SKM-1 (cell line): ENCODE results near the gene TAF3.
"Not testable (repeated sequence)": the region's sequence is repeated elsewhere in the genome, so short reads cannot be mapped to it uniquely, and the experiment has no call there.

Experiments
- DNase-seq: peaks from one replicate; lab custom pipeline; 2025; ENCODE audit not compliant: unreplicated experiment; lab: John Stamatoyannopoulos, UW

The TAF3 gene

DNA sequence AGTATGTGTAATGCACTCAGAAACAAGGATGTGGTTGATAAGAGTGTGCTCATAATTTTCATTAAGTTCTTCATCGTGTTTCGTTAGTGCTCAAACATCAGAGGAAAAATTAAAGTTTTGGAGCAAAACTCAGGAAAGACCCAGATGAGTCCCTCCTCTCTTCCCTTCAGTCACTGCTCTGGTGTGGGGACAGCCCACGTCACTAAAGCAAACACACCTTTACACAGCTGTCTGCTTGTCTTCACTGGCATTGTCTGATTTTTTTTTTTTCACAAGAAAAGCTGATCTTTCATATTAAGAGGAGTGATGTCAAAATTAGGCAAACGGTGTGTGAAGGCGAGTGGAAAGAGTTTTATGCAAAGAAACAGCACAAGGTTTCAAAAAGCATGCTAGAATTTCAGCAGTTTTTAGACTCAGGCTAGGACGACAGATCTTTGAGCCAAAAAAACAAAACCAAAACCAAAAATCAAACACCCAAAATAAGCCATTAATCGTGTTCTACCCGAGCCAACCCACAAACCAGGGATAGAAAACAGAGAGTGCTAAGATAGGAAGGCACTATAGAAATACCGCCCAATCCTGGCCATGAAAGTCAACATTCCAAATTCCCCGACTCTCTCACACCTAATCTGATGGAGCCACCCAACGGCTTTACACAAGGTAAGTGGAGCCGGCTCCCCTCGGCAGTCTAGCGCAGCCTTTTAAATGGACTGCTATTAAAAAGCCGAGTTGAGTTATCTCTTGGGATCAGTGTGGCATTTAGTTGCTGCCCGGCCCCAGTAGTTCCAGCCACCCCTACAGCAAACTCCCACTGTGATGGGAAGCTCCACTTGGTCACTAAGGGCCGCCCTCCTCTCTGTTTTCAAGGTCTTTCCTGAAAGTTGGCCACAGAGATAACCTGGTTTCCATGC lies 208.3 kb downstream of the TAF3 start:
- no peak for DNase-seq

DNA sequence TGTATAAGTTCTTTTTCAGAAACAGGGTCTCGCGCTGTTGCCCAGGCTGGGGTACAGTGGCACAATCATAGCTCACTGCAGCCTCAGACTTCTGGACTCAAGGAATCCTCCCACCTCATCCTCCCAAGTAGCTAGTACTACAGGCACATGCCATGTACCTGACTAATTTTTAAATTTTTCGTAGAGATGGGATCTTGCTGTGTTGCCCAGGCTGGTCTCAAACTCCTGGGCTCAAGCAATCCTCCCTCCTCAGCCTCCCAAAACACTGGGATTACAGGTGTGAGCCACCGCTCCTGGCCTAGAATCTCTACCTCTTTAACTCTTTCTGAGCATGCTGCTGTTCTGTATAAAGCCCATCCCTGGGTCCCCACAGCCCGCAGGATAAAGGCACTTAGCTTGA lies 212.9 kb downstream of the TAF3 start:
- DNase-seq = not testable (repeated sequence)

DNA sequence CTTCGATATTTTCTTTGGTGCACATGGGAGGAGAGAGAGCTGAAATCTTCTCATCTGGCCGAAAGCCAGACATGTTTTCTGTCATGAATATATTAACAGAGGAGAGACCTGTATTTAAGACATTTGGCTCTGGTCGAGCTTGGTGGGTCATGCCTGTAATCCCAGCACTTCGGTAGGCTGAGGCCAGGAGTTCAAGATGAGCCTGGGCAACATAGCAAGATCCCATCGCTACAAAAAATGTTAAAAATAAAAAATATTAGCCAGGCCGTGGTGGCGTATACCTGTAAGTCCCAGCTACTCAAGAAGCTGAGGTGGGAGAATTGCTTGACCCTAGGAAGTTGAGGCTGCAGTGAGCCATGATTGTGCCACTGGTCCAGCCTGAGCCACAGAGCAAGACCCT lies 214.3 kb downstream of the TAF3 start:
- no peak for DNase-seq

DNA sequence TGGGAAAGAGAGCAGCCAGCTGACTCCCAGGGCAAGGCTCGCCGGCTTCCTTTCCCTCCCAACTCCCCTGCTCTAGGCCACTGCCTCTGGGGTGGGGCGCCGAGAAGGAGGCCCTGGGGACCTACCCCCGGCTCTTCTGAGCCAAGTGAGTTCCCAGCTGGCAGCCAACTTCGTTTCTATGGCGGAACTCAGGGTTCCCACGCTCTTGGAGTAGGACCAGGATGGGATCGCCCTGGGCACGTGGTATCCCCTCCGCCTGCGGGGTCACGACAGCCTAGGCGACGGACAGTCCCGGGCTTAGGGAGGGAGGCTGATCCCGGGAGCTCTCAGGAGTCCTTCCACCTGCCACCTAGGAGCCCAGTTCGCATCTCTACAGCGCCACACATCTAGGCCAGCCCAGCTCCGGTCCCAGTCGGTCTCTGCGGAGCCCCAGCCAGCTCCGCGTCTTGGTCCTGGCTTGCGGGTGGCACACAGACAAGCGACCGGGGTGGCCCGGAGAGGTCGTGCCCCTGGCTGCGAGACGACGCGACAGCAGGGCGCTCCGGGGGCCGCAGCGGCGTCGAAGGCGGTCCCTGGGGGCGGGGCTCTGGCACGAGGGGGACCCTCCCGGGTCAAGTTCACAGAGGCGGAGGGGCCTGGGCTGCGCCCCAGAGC lies 215.6 kb downstream of the TAF3 start:
- no peak for DNase-seq

DNA sequence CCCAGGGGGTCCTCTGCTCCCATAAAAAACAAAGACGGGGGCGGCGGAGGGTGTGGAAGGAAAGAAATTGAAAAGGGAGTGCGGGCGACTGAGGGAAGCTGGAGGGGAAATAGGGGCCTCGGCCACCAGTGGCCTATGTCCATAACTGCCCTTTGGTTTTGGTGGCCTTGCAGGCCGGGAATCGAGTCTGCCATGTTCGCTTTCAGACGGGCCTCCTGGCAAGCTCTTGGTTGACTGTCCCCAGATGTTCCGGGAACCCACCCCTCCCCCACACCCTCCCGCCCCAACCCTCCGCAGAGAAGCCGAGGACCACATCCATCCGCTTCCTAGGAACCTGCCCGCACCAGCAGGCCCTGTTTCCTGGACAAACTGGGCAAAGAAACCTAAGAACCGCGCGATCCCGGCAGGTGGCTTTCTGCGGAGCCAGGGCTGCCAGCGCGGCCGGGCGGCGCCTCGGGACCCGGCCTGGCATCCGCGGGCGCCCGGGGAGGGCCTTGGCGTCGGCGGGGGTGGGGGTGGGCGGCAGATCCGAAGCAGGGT lies 216.2 kb downstream of the TAF3 start:
- DNase-seq = no peak

DNA sequence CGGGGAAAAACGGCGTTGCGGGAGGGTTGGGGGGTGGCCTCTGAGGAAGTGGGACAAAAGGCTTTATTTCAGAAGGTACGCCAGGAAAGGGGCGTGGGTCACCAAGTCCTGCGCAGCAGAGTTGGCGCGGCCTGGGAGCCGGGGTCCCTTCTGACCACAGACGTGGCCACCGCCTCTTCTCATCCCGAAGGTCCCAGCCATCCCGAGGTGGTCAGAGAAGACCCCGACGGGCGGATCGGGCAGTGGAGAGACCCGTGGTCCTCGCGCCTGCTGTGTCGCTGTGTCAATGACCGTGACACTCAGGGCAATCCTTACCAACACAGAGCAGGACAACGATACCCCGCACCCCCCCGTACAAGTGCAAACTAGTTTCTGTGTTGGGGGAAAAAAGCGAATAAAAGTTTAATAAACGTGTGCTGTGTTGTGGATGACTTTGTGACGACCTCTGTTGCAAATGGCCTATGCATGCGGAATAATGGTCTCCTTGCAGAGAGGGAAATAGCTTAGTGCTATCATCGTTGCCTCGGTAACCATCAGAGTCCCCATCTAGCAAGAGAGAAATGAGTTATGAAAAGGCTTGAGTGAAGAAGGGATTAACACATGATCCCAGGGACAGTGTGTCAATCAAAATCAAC lies 216.8 kb downstream of the TAF3 start:
- DNase-seq = no peak

DNA sequence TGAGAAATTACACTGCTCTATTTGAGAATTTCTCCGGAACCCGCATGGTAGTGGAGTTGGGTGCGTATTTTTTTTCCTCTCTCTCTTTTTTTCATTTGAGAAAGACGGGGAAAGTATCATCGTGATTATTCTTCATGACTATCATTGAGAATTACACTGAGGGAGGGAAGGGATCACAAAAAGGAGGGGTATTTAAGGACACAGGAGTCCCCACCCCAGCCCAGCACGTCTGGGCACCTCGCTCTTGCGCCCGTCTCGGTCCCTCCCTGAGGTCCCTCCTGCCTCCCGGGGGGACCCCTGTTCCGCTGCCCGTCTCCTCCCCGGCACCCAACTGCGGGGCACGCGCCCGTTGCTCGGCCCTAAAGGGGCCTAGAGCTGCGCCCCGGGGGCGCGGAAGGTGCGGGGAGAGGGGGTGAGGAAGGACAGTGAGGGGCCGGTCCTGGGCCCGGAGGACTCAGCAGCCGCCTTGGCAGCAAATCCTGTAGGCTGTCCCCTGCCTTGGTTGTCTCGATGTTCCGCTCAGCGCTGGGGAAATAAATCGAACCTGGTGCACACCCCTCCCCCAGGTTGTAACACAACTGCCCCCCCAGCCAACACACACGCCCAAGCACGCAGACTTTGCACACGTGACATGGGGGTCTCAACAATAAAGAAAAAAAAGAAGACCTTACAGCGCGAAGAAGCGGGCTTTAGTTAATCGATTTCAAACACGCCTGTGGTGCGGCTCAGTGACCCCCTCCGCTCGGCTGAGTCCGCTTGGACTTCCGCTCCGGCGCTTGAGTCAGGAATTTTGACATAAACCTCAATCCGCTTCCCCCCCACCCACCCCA lies 217.6 kb downstream of the TAF3 start:
- DNase-seq = no peak

DNA sequence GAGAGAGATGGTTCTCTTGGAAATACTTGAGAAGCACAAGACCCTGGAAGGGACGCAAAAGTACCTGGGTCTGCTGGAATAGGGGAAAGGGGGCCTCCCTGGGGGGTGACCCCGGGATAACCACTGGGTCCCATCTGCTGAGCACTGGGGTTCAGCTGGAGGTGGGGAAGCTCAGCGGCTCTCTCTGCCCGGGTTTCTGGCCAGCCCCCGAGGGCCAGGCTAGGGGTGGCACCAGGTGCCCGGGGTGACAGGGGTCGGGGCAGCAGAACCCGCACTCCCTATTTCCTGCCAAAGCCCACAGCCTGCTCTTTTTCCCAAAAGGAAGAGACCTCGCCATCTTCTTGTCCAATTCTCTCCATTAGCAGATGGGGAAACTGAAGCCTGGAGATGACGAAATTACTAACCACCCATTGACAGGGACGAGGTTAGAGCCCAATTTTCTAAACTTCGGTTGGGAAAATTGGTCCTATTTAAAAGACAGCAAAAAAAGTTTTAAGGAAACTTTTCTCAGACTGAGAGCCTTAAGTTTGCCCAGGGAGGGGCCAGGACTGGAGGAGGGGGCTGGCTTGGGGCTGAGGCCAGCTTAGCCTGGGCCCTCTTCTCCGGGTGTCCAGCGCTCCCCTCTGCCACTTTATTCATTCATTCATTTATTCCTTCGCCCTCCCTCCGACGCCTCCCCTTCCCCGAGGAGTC lies 218.3 kb downstream of the TAF3 start:
- no peak for DNase-seq

DNA sequence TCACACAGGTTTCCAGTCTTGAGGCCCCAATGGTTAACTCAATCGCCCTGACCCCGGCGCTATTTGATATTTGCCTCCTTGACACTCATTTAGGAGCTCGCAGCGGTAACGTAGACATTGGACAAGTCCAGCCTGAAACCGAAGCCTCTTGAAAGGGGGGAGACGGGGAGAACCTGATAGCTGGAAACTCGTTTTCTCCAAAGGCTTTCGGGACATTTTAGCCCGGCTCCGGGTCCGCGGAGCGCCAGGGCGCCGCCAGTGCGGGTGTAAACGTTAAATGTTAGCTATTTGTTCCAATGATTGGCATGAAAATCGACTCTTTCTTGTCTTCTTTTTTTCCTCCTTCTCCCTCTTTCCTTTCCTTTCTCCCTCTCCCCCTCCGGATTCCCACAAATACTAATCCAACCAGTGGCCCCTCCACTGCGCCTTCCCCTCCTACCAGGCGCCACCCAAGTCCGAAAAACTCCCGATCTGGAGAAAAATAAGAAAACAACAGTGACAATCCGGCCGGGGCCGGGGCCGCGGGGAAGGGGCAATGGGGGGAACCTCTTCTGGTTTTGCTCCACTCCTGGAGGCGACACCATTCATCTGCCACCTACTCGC lies 219.0 kb downstream of the TAF3 start:
- DNase-seq = no peak

DNA sequence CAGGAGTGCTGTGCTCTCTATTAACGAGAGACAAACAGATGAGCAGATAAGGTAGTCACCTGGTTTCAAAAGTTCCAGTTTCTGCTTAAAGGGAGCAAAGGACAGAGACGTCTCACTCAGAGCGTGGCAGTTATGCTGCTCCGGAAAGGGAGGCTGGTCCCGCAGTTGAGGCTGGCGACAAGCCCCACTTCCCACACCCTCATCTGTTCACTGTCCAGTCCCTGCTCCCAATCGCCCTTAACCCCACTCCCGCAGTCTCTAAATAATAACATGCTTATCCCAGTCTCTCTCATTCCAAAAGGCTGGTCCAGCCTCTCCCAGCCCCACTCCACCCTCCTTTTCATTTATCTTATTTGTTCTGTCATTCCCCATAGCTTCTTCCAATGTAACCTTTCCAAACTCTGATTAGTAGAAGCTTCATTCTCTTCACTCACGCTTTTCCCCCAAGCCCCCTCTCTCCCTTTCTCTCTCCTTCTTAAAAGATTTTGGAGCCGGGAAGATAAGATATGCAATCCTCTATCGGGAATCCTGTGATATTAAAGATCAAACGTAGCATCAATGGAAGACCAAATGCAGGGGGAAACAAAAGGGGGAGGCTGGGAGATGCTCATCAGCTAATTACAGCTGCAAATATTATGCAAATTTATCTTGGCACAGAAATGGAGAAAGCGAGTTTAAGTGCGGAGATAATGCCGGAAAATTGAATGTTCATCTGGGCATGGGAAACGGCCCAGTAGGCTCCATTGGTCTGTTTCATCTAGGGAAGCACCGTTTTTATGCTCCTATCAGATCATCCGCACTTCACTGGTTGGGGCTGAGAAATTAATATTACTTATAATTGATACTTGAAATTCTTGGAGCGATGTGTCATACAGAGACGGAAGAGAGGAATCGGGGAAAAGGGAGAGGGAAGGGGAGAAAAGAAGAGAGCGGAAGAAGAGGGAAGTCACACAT lies 219.9 kb downstream of the TAF3 start:
- no peak for DNase-seq

DNA sequence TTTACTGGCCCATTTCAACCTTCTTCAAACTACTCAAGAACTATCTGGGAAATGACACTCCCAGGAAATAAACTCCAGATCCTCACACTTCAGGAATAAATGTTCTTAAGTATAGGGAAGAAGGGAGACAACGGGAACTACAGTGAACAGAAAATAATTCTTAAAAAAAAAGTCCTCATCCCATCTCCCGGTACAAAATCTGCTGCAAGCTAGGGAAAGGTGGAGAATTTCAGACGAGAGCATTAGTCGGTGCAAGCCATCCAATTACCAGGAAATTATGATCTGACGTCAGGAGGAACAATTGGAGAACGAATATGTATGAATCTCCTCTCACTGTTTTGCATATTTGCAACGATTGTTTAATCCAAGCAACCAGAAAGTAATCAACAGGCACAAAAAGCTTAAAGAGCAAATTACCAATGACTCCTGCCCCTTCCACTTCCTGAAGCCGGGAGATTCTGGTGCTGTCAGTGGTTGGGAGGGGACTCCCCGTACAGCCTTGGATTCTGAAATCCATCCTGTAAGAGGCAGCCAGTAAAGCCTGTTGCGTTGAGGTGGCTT lies 221.1 kb downstream of the TAF3 start:
- DNase-seq = no peak

DNA sequence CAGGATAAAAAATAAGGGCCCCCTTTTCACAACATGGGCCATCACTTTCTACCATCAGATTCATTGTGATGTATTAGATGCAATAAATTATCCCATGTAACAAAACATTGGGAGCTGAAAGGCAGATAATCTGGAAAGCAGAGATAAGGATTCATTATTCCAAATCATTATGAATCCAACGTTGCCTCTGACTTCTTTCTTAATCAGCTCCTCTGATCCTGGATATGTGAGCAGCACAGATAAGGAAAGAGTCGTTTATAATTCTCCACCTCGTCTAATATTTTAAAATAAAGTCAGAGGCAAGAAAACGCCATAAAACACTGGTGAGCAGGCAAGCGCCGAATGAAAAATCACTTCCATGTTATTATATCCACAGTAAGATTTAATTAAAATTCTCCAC lies 222.3 kb downstream of the TAF3 start:
- no peak for DNase-seq

DNA sequence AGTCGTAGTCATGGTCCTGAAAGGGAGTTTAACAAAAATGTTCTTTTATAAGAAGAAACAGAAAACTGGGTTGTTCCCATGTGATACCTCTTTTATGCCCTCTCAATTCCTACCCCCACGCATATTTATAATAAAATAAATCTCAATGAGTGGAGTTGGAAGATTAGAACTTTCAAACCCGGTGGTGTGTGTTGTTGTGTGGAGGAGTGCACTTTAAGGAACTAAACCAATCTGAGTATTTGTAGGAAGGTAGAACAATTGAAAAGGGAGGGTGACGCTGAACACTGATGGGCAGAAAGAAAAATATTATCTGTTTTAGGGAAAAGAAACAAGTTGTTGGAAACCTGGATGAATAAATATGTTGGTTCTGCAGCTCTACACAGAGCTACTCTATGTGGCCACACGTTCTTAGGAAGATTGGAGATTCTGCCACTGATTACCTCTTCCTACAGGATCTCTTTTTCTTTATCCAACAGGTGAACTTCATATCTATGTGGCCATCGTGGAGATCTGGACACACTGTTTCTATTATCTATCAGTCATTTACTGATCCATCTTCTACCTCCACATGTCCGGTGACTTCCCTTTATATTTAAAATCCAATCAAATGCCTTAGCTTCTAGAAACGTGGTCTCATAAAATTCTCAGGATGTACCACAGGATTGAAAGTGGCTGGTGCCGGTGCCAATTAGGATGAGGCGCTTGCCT lies 223.1 kb downstream of the TAF3 start:
- no peak for DNase-seq

DNA sequence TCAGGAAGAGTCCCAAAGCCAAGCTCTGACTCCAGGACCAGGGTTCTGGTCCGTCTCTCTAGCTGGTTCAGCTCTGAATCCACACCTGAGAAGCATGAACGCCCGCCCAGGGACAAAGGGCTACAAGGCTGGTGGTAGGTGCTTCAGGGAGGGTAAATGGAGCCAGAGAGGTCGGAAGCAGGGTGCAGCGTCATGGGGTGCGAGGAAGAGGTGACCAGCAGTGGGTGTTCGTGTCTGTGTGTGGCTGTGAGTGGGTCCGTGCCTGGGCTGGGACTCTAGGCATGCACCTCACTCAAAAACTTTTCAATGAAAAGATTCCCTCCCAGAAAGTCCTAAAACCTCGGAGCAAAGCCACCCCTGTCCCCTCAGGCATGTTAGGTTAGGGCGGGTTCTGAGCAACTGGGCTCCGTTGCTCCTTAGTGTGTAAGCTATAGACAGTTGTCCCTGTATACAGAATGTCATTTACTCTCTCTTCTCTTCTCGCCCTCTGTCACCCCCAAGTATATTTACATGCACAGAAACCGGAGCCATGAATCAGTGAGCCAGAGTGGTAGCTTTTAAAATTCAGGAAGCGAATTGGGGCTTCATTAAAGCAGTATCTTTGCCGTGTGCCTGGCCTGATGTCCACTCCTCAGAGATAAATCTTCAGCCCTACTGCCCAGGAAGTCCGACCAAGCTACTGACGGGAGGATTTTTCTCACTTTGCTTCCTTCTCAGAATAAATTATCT lies 223.9 kb downstream of the TAF3 start:
- DNase-seq = no peak

DNA sequence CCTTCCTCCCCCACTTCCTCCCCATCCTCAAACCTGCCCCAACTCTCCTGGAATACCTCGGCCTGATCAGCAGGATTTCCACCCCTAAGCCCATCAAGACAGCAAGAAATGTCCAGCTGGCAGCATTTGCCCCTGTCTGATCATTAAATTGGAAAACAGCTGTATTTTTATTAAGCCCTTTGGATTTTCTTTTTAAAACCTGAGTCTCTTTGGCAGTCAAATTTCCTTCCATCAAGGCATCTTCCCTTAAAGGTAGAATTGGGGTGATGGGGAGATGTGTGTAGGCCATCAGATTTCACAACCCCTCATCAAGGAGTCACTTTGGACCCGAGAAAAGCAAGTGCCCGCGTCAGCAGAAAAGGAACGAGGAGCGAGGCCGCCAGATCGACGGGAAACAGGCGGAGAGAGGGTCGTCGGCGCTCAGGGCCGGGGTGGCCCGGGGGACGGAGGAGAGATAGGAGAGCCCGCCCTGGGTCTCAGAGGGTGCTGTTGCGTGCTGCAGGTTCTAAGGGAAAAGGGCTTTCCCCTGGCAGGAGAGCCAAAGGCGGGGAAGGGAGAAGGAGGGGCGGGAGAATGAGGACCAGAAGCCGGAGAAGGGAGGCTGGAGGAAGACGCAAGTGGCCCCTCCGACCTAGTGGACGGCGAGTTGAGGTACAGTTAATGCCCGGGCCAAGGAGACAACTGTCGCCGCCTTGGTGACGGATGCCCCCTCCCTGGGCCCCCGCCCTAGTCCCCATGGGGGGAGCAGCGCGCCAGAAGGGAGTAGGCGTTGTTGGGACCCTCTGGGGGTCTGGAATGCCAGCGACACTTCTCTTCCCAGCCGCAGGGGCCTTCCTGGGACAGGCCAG lies 224.6 kb downstream of the TAF3 start:
- DNase-seq = no peak

DNA sequence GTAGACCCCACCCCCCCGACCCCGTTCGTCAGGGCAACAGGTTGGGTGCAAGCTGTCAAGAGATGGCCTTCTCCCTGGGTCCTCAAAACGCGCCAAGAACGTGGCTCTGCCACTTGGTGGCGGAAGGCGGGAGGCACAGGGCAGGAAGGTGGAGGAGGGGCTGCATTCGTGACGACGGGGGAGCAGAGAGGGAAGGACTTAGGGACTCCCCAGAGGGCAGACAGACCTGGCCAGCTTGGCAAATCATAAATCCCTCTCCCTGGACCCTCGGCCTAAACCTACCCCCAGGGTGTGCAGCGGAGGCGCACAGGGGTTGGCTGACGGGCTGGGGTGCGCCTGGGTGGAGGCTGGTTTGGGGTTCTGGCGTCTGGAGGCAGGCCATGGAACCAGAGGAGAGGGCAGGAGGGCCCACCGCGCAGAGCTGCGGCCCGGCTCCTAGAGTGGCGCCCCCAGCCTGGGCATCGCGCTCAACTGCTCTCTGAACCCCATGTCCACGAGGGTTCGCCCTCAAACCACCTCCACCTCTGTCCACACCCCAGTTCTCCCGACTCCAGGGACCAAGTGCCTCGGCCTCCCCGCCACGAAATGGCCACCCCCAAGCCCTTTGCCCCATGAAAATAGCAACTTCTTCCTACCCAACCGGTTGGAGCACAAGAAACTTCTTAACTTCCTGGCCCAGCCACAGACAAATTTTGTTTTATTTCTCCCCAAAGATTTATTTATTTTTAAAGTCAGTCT lies 225.4 kb downstream of the TAF3 start:
- DNase-seq = no peak
